A549 (cell line): Measurements from ENCODE around the gene CDC42SE2. TPM values are rescaled to one million over a fixed set of nuclear protein-coding genes. Genes with fewer than 3 reads are reported as not detected.
"Not testable (repeated sequence)": the region's sequence is repeated elsewhere in the genome, so short reads cannot be mapped to it uniquely, and the experiment has no call there.

Experiments used
- ATAC-seq, 2 experiments: fragments of 200-7000 bp in 1 of 2; fragments of >200 bp in 1 of 2; cut with Nextera tagmentation in 1 of 2; cut with Tn5 transposase in 1 of 2; 3 replicates each; pipeline versions ENCODE4 v1.8.0 to v1.9.1; 2018 to 2020; ENCODE audit warnings: mild to moderate bottlenecking in 1 of 2, moderate library complexity in 1 of 2
- CTCF ChIA-PET: fragments of 300-600 bp; sonication (Branson Sonifier 250); formaldehyde crosslinking; extraction: SDS; loops from one replicate; lab custom pipeline; 2021; ENCODE audit warnings: antibody characterized with exemption, inconsistent platforms; lab: Yijun Ruan, JAX
- POLR2A ChIA-PET: fragments of 350-600 bp; formaldehyde crosslinking; extraction: SDS; loops from one replicate; lab custom pipeline; 2021; ENCODE audit warnings: antibody characterized with exemption, inconsistent platforms; lab: Yijun Ruan, JAX
- DNase-seq, 2 experiments: peaks; one replicate each; pipeline versions ENCODE4 v3.0.0 to v3.0.0-alpha.2; 2011 to 2016; ENCODE audit warnings: low read depth in 1 of 2, low spot score in 1 of 2
- FAIRE-seq: peaks from 2 replicates; lab custom pipeline; 2011; peaks lifted over from hg19 to GRCh38; lab: Jason Lieb, UNC
- H3K27ac ChIP-seq, 2 experiments: fragments of >200 bp; sonication (Bioruptor Twin); formaldehyde crosslinking; 3 replicates each; pipeline ENCODE4 v1.5.1; 2016 to 2017
- H3K4me1 ChIP-seq: fragments of >200 bp; sonication (Bioruptor Twin); formaldehyde crosslinking; 3 replicates; pipeline ENCODE4 v1.6.1; 2016
- H3K4me2 ChIP-seq: fragments of >200 bp; sonication (Bioruptor Twin); formaldehyde crosslinking; 3 replicates; pipeline ENCODE4 v1.6.1; 2016
- H3K4me3 ChIP-seq: fragments of >200 bp; sonication (Bioruptor Twin); formaldehyde crosslinking; 3 replicates; pipeline ENCODE4 v1.5.1; 2016
- H3K9me3 ChIP-seq: fragments of >200 bp; sonication (Bioruptor Twin); formaldehyde crosslinking; 3 replicates; pipeline ENCODE4 v1.6.1; 2016
- BHLHE40 ChIP-seq: IDR thresholded peaks from 2 replicates; pipeline ENCODE4 v1.6.1; 2012; ENCODE audit warnings: low read depth, low read length, inconsistent platforms
- CBX8 ChIP-seq: fragments of 200-600 bp; sonication (generic); IDR thresholded peaks from 2 replicates; pipeline ENCODE4 v1.6.1; 2016
- CEBPB ChIP-seq, 2 experiments: fragments of >200 bp in 1 of 2; sonication (Bioruptor Twin) in 1 of 2; formaldehyde crosslinking in 1 of 2; IDR thresholded peaks; 2 replicates each; pipeline ENCODE4 v1.6.1; 2012 to 2016
- CHD4 ChIP-seq: fragments of 200-600 bp; sonication (generic); IDR thresholded peaks from 2 replicates; pipeline ENCODE4 v1.6.1; 2016; ENCODE audit warnings: antibody characterized with exemption, mild to moderate bottlenecking, borderline replicate concordance
- EHMT2 ChIP-seq: fragments of 200-600 bp; sonication (generic); IDR thresholded peaks from 2 replicates; pipeline ENCODE4 v1.6.1; 2016; ENCODE audit warnings: antibody characterized with exemption, low read depth, mild to moderate bottlenecking, moderate library complexity
- FOSB ChIP-seq: fragments of 250-450 bp; sonication (Bioruptor Pico); IDR thresholded peaks from 2 replicates; pipeline ENCODE4 v1.5.0; 2020; ENCODE audit warnings: mild to moderate bottlenecking, moderate library complexity
- FOXS1 ChIP-seq: fragments of 250-450 bp; sonication (Bioruptor Pico); IDR thresholded peaks from 2 replicates; pipeline ENCODE4 v1.5.0; 2020; ENCODE audit warnings: mild to moderate bottlenecking, moderate library complexity
- HEYL ChIP-seq: fragments of 250-450 bp; sonication (Bioruptor Pico); IDR thresholded peaks from 2 replicates; pipeline ENCODE4 v1.8.0; 2021; ENCODE audit warnings: mild to moderate bottlenecking, moderate library complexity
- HMGXB4 ChIP-seq: fragments of 250-450 bp; sonication (Bioruptor Pico); IDR thresholded peaks from 2 replicates; pipeline ENCODE4 v1.5.0; 2021; ENCODE audit warnings: mild to moderate bottlenecking, moderate library complexity, borderline replicate concordance
- HOXA7 ChIP-seq: fragments of 250-450 bp; sonication (Bioruptor Pico); IDR thresholded peaks from 2 replicates; pipeline ENCODE4 v1.5.0; 2020; ENCODE audit warnings: mild to moderate bottlenecking, moderate library complexity
- KDM1A ChIP-seq: fragments of 200-600 bp; sonication (generic); IDR thresholded peaks from 2 replicates; pipeline ENCODE4 v1.6.1; 2016; ENCODE audit warnings: low read depth, mild to moderate bottlenecking
- KDM5A ChIP-seq: fragments of 200-600 bp; sonication (generic); IDR thresholded peaks from 2 replicates; pipeline ENCODE4 v1.6.1; 2016; ENCODE audit warnings: antibody characterized with exemption, mild to moderate bottlenecking
- MAX ChIP-seq: IDR thresholded peaks from 2 replicates; pipeline ENCODE4 v1.6.1; 2012
- NFE2L2 ChIP-seq: fragments of 150-350 bp; conservative IDR thresholded peaks from 2 replicates; pipeline ENCODE4 v1.6.1; 2014; ENCODE audit warnings: low read length
- RARB ChIP-seq: fragments of 250-450 bp; sonication (Bioruptor Pico); IDR thresholded peaks from 2 replicates; pipeline ENCODE4 v1.8.0; 2021; ENCODE audit warnings: mild to moderate bottlenecking, moderate library complexity
- RFX5 ChIP-seq: fragments of 450-650 bp; IDR thresholded peaks from 2 replicates; pipeline ENCODE4 v1.7.1; 2014; ENCODE audit warnings: antibody characterized with exemption, mild to moderate bottlenecking, moderate library complexity
- SMC3 ChIP-seq: fragments of >200 bp; sonication (Bioruptor Twin); formaldehyde crosslinking; IDR thresholded peaks from 3 replicates; pipeline ENCODE4 v1.6.1; 2018; ENCODE audit warnings: inconsistent platforms
- TFCP2L1 ChIP-seq: fragments of 250-450 bp; sonication (Bioruptor Pico); IDR thresholded peaks from 2 replicates; pipeline ENCODE4 v1.5.0; 2021; ENCODE audit warnings: mild to moderate bottlenecking
- TP53 ChIP-seq: fragments of 250-450 bp; sonication (Bioruptor Pico); IDR thresholded peaks from 2 replicates; pipeline ENCODE4 v1.5.0; 2021; ENCODE audit warnings: mild to moderate bottlenecking, moderate library complexity
- ZC3H11A ChIP-seq: fragments of 450-650 bp; IDR thresholded peaks from 2 replicates; pipeline ENCODE4 v1.6.1; 2014; ENCODE audit warnings: antibody characterized with exemption, mild to moderate bottlenecking
- ZFP36 ChIP-seq: fragments of 450-650 bp; IDR thresholded peaks from 2 replicates; pipeline ENCODE4 v1.6.1; 2014; ENCODE audit warnings: borderline replicate concordance; ENCODE audit not compliant: partially characterized antibody
- ZNF302 ChIP-seq: fragments of 250-450 bp; sonication (Bioruptor Pico); IDR thresholded peaks from 2 replicates; pipeline ENCODE4 v1.9.0; 2021; ENCODE audit warnings: inconsistent platforms, mild to moderate bottlenecking, moderate library complexity
- WGBS: methylation state at CpG from one replicate; pipeline ENCODE4 v1.1.6; 2017; ENCODE audit errors: missing lambda C conversion rate; 5-methylcytosine and 5-hydroxymethylcytosine counted together
- polyA plus RNA-seq, 4 experiments: library from polyadenylated mRNA; depleted of rRNA in 3 of 4; stranded (reverse); fragments of >200 nt; fragmentation: RNase III in 1 of 4; extraction: RNeasy Plus Mini Kit Qiagen cat#74134 plus additional on column Dnase treatment in 1 of 4; gene quantifications; 2 replicates in 3 of 4; 3 replicates in 1 of 4; pipeline ENCODE4 v1.2.3, GENCODE V29; 2011 to 2017

The CDC42SE2 gene
- polyA plus RNA-seq, 2 of the 4 experiments (the other 2 are of a cell fraction): 25.8 to 66.4 TPM

GRCh38 chr5:131277875-131278740, 14.3 kb downstream of the CDC42SE2 start:
- peak in 1 of 2 experiments; percentile 66; a peak in 3 of 6 replicates for ATAC-seq
- Histone ChIP-seq H3K9me3 (no peaks in the 10 kb centered on the region), H3K27ac (peak overlapping the region in 1 of 2 experiments; percentile 58; a peak in 1 of 6 replicates), H3K4me2 (no peak overlapping the region), H3K4me3 (no peak overlapping the region), H3K4me1 (peaks cover 46% of the 10 kb centered on the region)
- 90% methylated on average over 5 of the region's 5 CpGs for WGBS
- no peak for DNase-seq
- no peak for FAIRE-seq
- no peak for TF ChIP-seq MAX
- TF ChIP-seq FOXS1 (CRISPR knock-in tag): no peak
- no peak for TF ChIP-seq TFCP2L1 (CRISPR knock-in tag)
- no peak for TF ChIP-seq KDM1A
- TF ChIP-seq CBX8: no peak
- no peak for TF ChIP-seq BHLHE40
- TF ChIP-seq HEYL (CRISPR knock-in tag): no peak
- TF ChIP-seq RARB (CRISPR knock-in tag): no peak
- TF ChIP-seq ZNF302 (CRISPR knock-in tag): no peak
- no peak for TF ChIP-seq ZFP36
- TF ChIP-seq FOSB: no peak
- no peak for TF ChIP-seq CHD4
- no peak for TF ChIP-seq TP53 (CRISPR knock-in tag)
- TF ChIP-seq NFE2L2: no peak
- TF ChIP-seq, all 56 proteins: peak for 0
- CTCF ChIA-PET: no interaction called here
- POLR2A ChIA-PET: no interaction called here

- H3K4me3 ChIP-seq, H3K4me2 ChIP-seq, H3K27ac ChIP-seq, CTCF ChIA-PET, DNase-seq, H3K9me3 ChIP-seq, ATAC-seq, FAIRE-seq, POLR2A ChIA-PET: not testable (repeated sequence)
- peaks cover 46% of the 10 kb centered on the region for H3K4me1 ChIP-seq
- WGBS: 80% methylated on average over 6 of the region's 6 CpGs
Observed at GRCh38 chr5:131278741-131279124, 14.9 kb downstream of the CDC42SE2 start.

- H3K27ac ChIP-seq: no peak overlapping the region; a peak in 1 of 6 replicates
- ChIA-PET POLR2A (no interaction called here), CTCF (no interaction called here)
- H3K4me2 ChIP-seq: no peak overlapping the region
- ATAC-seq: no peak
- no peak for DNase-seq
- no peak for TF ChIP-seq FOXS1 (CRISPR knock-in tag)
- no peak for TF ChIP-seq SMC3
- no peak for TF ChIP-seq ZC3H11A
- no peak for TF ChIP-seq HOXA7 (CRISPR knock-in tag)
- TF ChIP-seq KDM5A: no peak
- no peak for TF ChIP-seq EHMT2
- TF ChIP-seq RFX5: no peak
- no peak overlapping the region for H3K4me3 ChIP-seq
- H3K9me3 ChIP-seq: no peaks in the 10 kb centered on the region
- H3K4me1 ChIP-seq: peaks cover 46% of the 10 kb centered on the region
- WGBS: 100% methylated on average over 1 of the region's 1 CpG
- FAIRE-seq: no peak
Observed at GRCh38 chr5:131279204-131279603, 15.4 kb downstream of the CDC42SE2 start.

GRCh38 chr5:131280417-131280816, 16.6 kb downstream of the CDC42SE2 start:
- TF ChIP-seq HMGXB4 (no peak), CEBPB (IDR thresholded peaks at IDR 0.05) (peak; percentile 57 to 58; a peak in 3 of 4 replicates)
- H3K4me1 ChIP-seq: peaks cover 46% of the 10 kb centered on the region
- no peak overlapping the region for H3K4me3 ChIP-seq
- WGBS: 82% methylated on average over 3 of the region's 3 CpGs
- ATAC-seq (no peak), DNase-seq (no peak), FAIRE-seq (no peak)
- POLR2A ChIA-PET: interaction anchor here (1.1 kb wide), 1 partner anchor 16 kb away, joined by 6 read pairs; no protein-coding TSS in a partner anchor
- peak overlapping the region; percentile 85; the same call in 2 of the 3 replicates for H3K4me2 ChIP-seq
- peak overlapping the region in 1 of 2 experiments; percentile 44; a peak in 1 of 6 replicates for H3K27ac ChIP-seq
- H3K9me3 ChIP-seq: no peaks in the 10 kb centered on the region
- CTCF ChIA-PET: no interaction called here
